SK-N-MC (cell line): Measurements from ENCODE around the gene LAMA5.

Experiments
- EZH2 ChIP-seq: fragments of 200-600 bp; sonication (generic); IDR thresholded peaks from one replicate; pipeline ENCODE4 v1.6.1; 2017; ENCODE audit warnings: antibody characterized with exemption
- FOXP2 ChIP-seq: optimal IDR thresholded peaks from 2 replicates; pipeline ENCODE3; 2011; ENCODE audit warnings: mild to moderate bottlenecking, moderate library complexity; ENCODE audit not compliant: insufficient read depth; ENCODE audit errors: extremely low read length, control extremely low read depth
- POLR2AphosphoS5 ChIP-seq: IDR thresholded peaks from 2 replicates; pipeline ENCODE4 v1.6.1; 2012; ENCODE audit warnings: mild to moderate bottlenecking, low read depth, low read length, borderline replicate concordance

GRCh38 chr20:62263396-62263795, 103.7 kb downstream of the LAMA5 start:
- TF ChIP-seq EZH2: no peak
- no peak for TF ChIP-seq POLR2AphosphoS5
- no peak for TF ChIP-seq FOXP2
